A549 (cell line): ENCODE measurements around the gene MYOT. TPM values are rescaled to one million over a fixed set of nuclear protein-coding genes. Genes with fewer than 3 reads are reported as not detected.
A peak's percentile ranks its signal among the peaks of the same experiment; 100 is the strongest.

Source experiments
- ATAC-seq, 2 experiments: fragments of 200-7000 bp in 1 of 2; fragments of >200 bp in 1 of 2; cut with Nextera tagmentation in 1 of 2; cut with Tn5 transposase in 1 of 2; 3 replicates each; pipeline versions ENCODE4 v1.8.0 to v1.9.1; 2018 to 2020; ENCODE audit warnings: mild to moderate bottlenecking in 1 of 2, moderate library complexity in 1 of 2
- CTCF ChIA-PET: fragments of 300-600 bp; sonication (Branson Sonifier 250); formaldehyde crosslinking; extraction: SDS; loops from one replicate; lab custom pipeline; 2021; ENCODE audit warnings: antibody characterized with exemption, inconsistent platforms; lab: Yijun Ruan, JAX
- POLR2A ChIA-PET: fragments of 350-600 bp; formaldehyde crosslinking; extraction: SDS; loops from one replicate; lab custom pipeline; 2021; ENCODE audit warnings: antibody characterized with exemption, inconsistent platforms; lab: Yijun Ruan, JAX
- DNase-seq, 2 experiments: peaks; one replicate each; pipeline versions ENCODE4 v3.0.0 to v3.0.0-alpha.2; 2011 to 2016; ENCODE audit warnings: low read depth in 1 of 2, low spot score in 1 of 2
- FAIRE-seq: peaks from 2 replicates; lab custom pipeline; 2011; peaks lifted over from hg19 to GRCh38; lab: Jason Lieb, UNC
- H3K27ac ChIP-seq, 2 experiments: fragments of >200 bp; sonication (Bioruptor Twin); formaldehyde crosslinking; 3 replicates each; pipeline ENCODE4 v1.5.1; 2016 to 2017
- H3K4me1 ChIP-seq: fragments of >200 bp; sonication (Bioruptor Twin); formaldehyde crosslinking; 3 replicates; pipeline ENCODE4 v1.6.1; 2016
- H3K4me2 ChIP-seq: fragments of >200 bp; sonication (Bioruptor Twin); formaldehyde crosslinking; 3 replicates; pipeline ENCODE4 v1.6.1; 2016
- H3K4me3 ChIP-seq: fragments of >200 bp; sonication (Bioruptor Twin); formaldehyde crosslinking; 3 replicates; pipeline ENCODE4 v1.5.1; 2016
- H3K9me3 ChIP-seq: fragments of >200 bp; sonication (Bioruptor Twin); formaldehyde crosslinking; 3 replicates; pipeline ENCODE4 v1.6.1; 2016
- ATOH8 ChIP-seq: fragments of 250-450 bp; sonication (Bioruptor Pico); IDR thresholded peaks from 2 replicates; pipeline ENCODE4 v1.5.0; 2020; ENCODE audit warnings: low read depth, mild to moderate bottlenecking, moderate library complexity
- BCL3 ChIP-seq: fragments of >200 bp; sonication (Bioruptor Twin); formaldehyde crosslinking; IDR thresholded peaks from 3 replicates; pipeline ENCODE4 v1.6.1; 2016
- CEBPB ChIP-seq, 2 experiments: fragments of >200 bp in 1 of 2; sonication (Bioruptor Twin) in 1 of 2; formaldehyde crosslinking in 1 of 2; IDR thresholded peaks; 2 replicates each; pipeline ENCODE4 v1.6.1; 2012 to 2016
- CHD2 ChIP-seq: fragments of 150-350 bp; IDR thresholded peaks from 2 replicates; pipeline ENCODE4 v1.6.1; 2014; ENCODE audit warnings: low read length; ENCODE audit not compliant: partially characterized antibody
- CTCF ChIP-seq: fragments of >200 bp; sonication (Bioruptor Twin); formaldehyde crosslinking; IDR thresholded peaks from 3 replicates; pipeline ENCODE4 v1.5.1; 2016
- ELK1 ChIP-seq: fragments of 150-350 bp; IDR thresholded peaks from 2 replicates; pipeline ENCODE4 v1.6.1; 2014; ENCODE audit warnings: low read depth, mild to moderate bottlenecking, low read length
- FOSB ChIP-seq: fragments of 250-450 bp; sonication (Bioruptor Pico); IDR thresholded peaks from 2 replicates; pipeline ENCODE4 v1.5.0; 2020; ENCODE audit warnings: mild to moderate bottlenecking, moderate library complexity
- FOSL2 ChIP-seq, 2 experiments: fragments of 450-650 bp in 1 of 2; fragments of >200 bp in 1 of 2; sonication (Bioruptor Twin) in 1 of 2; formaldehyde crosslinking; IDR thresholded peaks; 2 replicates each; pipeline versions ENCODE4 v1.5.0 to v1.6.1; 2016 to 2020; ENCODE audit warnings: mild to moderate bottlenecking in 1 of 2, moderate library complexity in 1 of 2
- GATA3 ChIP-seq: IDR thresholded peaks from 2 replicates; pipeline ENCODE4 v1.6.1; 2012; ENCODE audit warnings: borderline replicate concordance
- HDAC2 ChIP-seq: fragments of 200-600 bp; sonication (generic); IDR thresholded peaks from 2 replicates; pipeline ENCODE4 v1.6.1; 2016
- HMGXB4 ChIP-seq: fragments of 250-450 bp; sonication (Bioruptor Pico); IDR thresholded peaks from 2 replicates; pipeline ENCODE4 v1.5.0; 2021; ENCODE audit warnings: mild to moderate bottlenecking, moderate library complexity, borderline replicate concordance
- HOXB13 ChIP-seq: fragments of 250-450 bp; sonication (Bioruptor Pico); IDR thresholded peaks from 2 replicates; pipeline ENCODE4 v1.5.0; 2020; ENCODE audit warnings: low read depth, mild to moderate bottlenecking, moderate library complexity
- MYC ChIP-seq: IDR thresholded peaks from 2 replicates; pipeline ENCODE4 v1.6.1; 2012; ENCODE audit warnings: mild to moderate bottlenecking, inconsistent platforms, low read length, improper control_type of control experiment, borderline replicate concordance
- RAD21 ChIP-seq, 2 experiments: fragments of >200 bp in 1 of 2; sonication (Bioruptor Twin) in 1 of 2; formaldehyde crosslinking in 1 of 2; IDR thresholded peaks in 1 of 2; conservative IDR thresholded peaks in 1 of 2; 2 replicates in 1 of 2; 3 replicates in 1 of 2; pipeline ENCODE4 v1.6.1; 2012 to 2018; ENCODE audit warnings: inconsistent platforms in 1 of 2
- RCOR1 ChIP-seq: fragments of 150-350 bp; IDR thresholded peaks from 2 replicates; pipeline ENCODE4 v1.6.1; 2014; ENCODE audit warnings: antibody characterized with exemption, low read length, low read depth
- REST ChIP-seq: fragments of 200-600 bp; sonication (generic); IDR thresholded peaks from 2 replicates; pipeline ENCODE4 v1.6.1; 2016; ENCODE audit warnings: antibody characterized with exemption, mild to moderate bottlenecking, moderate library complexity
- RNF2 ChIP-seq: fragments of 200-600 bp; sonication (generic); IDR thresholded peaks from 2 replicates; pipeline ENCODE4 v1.6.1; 2016; ENCODE audit warnings: low read depth, mild to moderate bottlenecking, antibody characterized with exemption, moderate library complexity, borderline replicate concordance
- SREBF2 ChIP-seq: fragments of 450-650 bp; IDR thresholded peaks from 2 replicates; pipeline ENCODE4 v1.6.1; 2014; ENCODE audit warnings: mild to moderate bottlenecking, moderate library complexity
- TP53 ChIP-seq: fragments of 250-450 bp; sonication (Bioruptor Pico); IDR thresholded peaks from 2 replicates; pipeline ENCODE4 v1.5.0; 2021; ENCODE audit warnings: mild to moderate bottlenecking, moderate library complexity
- ZC3H11A ChIP-seq: fragments of 450-650 bp; IDR thresholded peaks from 2 replicates; pipeline ENCODE4 v1.6.1; 2014; ENCODE audit warnings: antibody characterized with exemption, mild to moderate bottlenecking
- WGBS: methylation state at CpG from one replicate; pipeline ENCODE4 v1.1.6; 2017; ENCODE audit errors: missing lambda C conversion rate; 5-methylcytosine and 5-hydroxymethylcytosine counted together
- polyA minus RNA-seq: library from RNA; depleted of rRNA, polyadenylated mRNA; stranded (reverse); fragments of >200 nt; gene quantifications from 2 replicates; pipeline ENCODE4 v1.2.3, GENCODE V29; 2011; rRNA and poly(A)+ RNA removed
- polyA plus RNA-seq, 4 experiments: library from polyadenylated mRNA; depleted of rRNA in 3 of 4; stranded (reverse); fragments of >200 nt; fragmentation: RNase III in 1 of 4; extraction: RNeasy Plus Mini Kit Qiagen cat#74134 plus additional on column Dnase treatment in 1 of 4; gene quantifications; 2 replicates in 3 of 4; 3 replicates in 1 of 4; pipeline ENCODE4 v1.2.3, GENCODE V29; 2011 to 2017

The MYOT gene
- polyA plus RNA-seq (2011; rRNA removed) (0.08 and 0.13 TPM in 2 replicates), polyA plus RNA-seq (2017; fragmentation: RNase III; extraction: RNeasy Plus Mini Kit Qiagen cat#74134 plus additional on column Dnase treatment) (not detected in 3 replicates), polyA minus RNA-seq (not detected in 2 replicates)
- polyA plus RNA-seq (2012; cell fraction: cytosol; rRNA removed) = not detected in 2 replicates
- polyA plus RNA-seq (2012; cell fraction: nucleus; rRNA removed) = not detected in 2 replicates

GRCh38 chr5:137867664-137868063, at the start of gene MYOT:
TSS of gene MYOT (plus strand) at chr5:137867860. CDS start at chr5:137870652, 2,792 bp downstream.
- H3K4me3 ChIP-seq = no peak within 1 kb of the TSS
- FAIRE-seq (peak; percentile 51), DNase-seq (no peak), ATAC-seq (no peak)
- no peaks in the 10 kb centered on the region for H3K9me3 ChIP-seq
- no peak within 1 kb of the TSS for H3K4me2 ChIP-seq
- ChIA-PET POLR2A (no interaction called here), CTCF (interaction anchor here (1.7 kb wide), 1 partner anchor 45 kb away, joined by 3 read pairs; no protein-coding TSS in a partner anchor)
- H3K27ac ChIP-seq = no peak within 1 kb of the TSS
- no peaks in the 10 kb centered on the region for H3K4me1 ChIP-seq
- WGBS = 45% methylated on average over 3 of the region's 3 CpGs
- TF ChIP-seq REST = no peak
- TF ChIP-seq CTCF = no peak
- TF ChIP-seq TP53 = no peak
- TF ChIP-seq CHD2 = no peak
- TF ChIP-seq RCOR1 = no peak
- TF ChIP-seq RAD21 (conservative IDR thresholded peaks at IDR 0.05 in 1 of 2, IDR thresholded peaks at IDR 0.05 in 1 of 2) = no peak
- TF ChIP-seq CEBPB (IDR thresholded peaks at IDR 0.05) = no peak
- no peak for TF ChIP-seq BCL3
- no peak for TF ChIP-seq RNF2
- TF ChIP-seq HDAC2 = no peak
- TF ChIP-seq HOXB13 (CRISPR knock-in tag) = no peak
- no peak for TF ChIP-seq ZC3H11A
- no peak for TF ChIP-seq FOSB
- no peak for TF ChIP-seq HMGXB4 (CRISPR knock-in tag)
- TF ChIP-seq ATOH8 (CRISPR knock-in tag) = no peak
- TF ChIP-seq GATA3 = no peak
- no peak for TF ChIP-seq SREBF2
- no peak for TF ChIP-seq FOSL2 (IDR thresholded peaks at IDR 0.05)
- no peak for TF ChIP-seq FOSL2 (CRISPR knock-in tag; IDR thresholded peaks at IDR 0.05)
- TF ChIP-seq ELK1 = no peak
- TF ChIP-seq MYC = no peak
- TF ChIP-seq, all 56 proteins: peak for 0
